ENCODE results near the gene IL9R. TPM values are rescaled to one million over a fixed set of nuclear protein-coding genes. Genes with fewer than 3 reads are reported as not detected.
A peak's percentile ranks its signal among the peaks of the same experiment; 100 is the strongest.
"Not testable (repeated sequence)": the region's sequence is repeated elsewhere in the genome, so short reads cannot be mapped to it uniquely, and the experiment has no call there.

IL9R gene
- total and polyA plus RNA-seq, 9 of the 15 experiments (the other 6 are each of a cell fraction or from before 2014, with no cell fraction given): 0.58 to 2.7 (median 1.6) TPM

DNA sequence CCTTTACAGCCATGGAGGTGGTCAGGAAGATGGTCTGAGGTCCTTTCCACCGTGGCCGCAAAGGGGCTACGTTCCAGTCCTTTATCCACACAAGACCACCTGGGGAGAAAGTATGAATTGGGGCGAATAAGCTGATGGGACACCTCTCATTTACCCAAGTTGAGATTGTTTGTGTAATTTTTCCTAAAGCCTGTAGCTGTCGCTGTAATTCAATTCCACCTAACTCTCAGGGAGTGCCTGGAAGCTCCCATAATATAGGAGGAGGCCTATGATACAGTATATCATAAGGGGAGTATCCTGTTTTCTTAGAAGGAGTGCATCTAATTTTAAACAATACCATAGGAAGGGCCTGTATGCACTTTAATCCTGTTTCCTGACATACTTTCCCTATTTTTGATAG, 25.8 kb upstream of the IL9R start:
- TF ChIP-seq, protein P1, sequence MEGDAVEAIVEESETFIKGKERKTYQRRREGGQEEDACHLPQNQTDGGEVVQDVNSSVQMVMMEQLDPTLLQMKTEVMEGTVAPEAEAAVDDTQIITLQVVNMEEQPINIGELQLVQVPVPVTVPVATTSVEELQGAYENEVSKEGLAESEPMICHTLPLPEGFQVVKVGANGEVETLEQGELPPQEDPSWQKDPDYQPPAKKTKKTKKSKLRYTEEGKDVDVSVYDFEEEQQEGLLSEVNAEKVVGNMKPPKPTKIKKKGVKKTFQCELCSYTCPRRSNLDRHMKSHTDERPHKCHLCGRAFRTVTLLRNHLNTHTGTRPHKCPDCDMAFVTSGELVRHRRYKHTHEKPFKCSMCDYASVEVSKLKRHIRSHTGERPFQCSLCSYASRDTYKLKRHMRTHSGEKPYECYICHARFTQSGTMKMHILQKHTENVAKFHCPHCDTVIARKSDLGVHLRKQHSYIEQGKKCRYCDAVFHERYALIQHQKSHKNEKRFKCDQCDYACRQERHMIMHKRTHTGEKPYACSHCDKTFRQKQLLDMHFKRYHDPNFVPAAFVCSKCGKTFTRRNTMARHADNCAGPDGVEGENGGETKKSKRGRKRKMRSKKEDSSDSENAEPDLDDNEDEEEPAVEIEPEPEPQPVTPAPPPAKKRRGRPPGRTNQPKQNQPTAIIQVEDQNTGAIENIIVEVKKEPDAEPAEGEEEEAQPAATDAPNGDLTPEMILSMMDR (IDR thresholded peaks at IDR 0.05 in 2 of 3, conservative IDR thresholded peaks at IDR 0.05 in 1 of 3; ENCODE audit: insufficient read depth in 2 of 3, low read depth in 1 of 3, low read length in 3 of 3): peak; percentile 8 to 39 (median 28); a peak in 3 of 6 replicates
- TF ChIP-seq RAD21 (CRISPR knock-in tag; conservative IDR thresholded peaks at IDR 0.05 in 1 of 2, IDR thresholded peaks at IDR 0.05 in 1 of 2): 0 out of 4 replicates have a peak, but pooled peaks of 1 of the 2 experiments have one; percentile 5
- H3K27me3 ChIP-seq (ENCODE audit: control insufficient read depth in 2 of 2, insufficient read depth in 2 of 2, low read length in 2 of 2); H3K9ac ChIP-seq (ENCODE audit: insufficient read depth in 1 of 2, low read depth in 2 of 2, low read length in 2 of 2); CTCF ChIA-PET (ENCODE audit: low intra/inter-chr PET ratio); H3K4me1 ChIP-seq (replicated peaks in 1 of 2; ENCODE audit: control insufficient read depth in 2 of 2, insufficient read depth in 2 of 2, low read length in 2 of 2); FAIRE-seq; H3K27ac ChIP-seq (ENCODE audit: extremely low read depth, low read depth, low read length); in situ Hi-C loops (cut with MboI); intact Hi-C loops (cut with micrococcal nuclease); BruUV-seq (replicated peaks); H3K9me1 ChIP-seq (ENCODE audit: control insufficient read depth, insufficient read depth, low read length); H3K79me2 ChIP-seq (ENCODE audit: control insufficient read depth, insufficient read depth, low read length); H3K36me3 ChIP-seq (ENCODE audit: control insufficient read depth, insufficient read depth, low read length); POLR2A ChIA-PET; H3K4me2 ChIP-seq (ENCODE audit: insufficient read depth, low read length); ATAC-seq; H4K20me1 ChIP-seq (replicated peaks; ENCODE audit: control insufficient read depth, insufficient read depth, low read length); H3K9me3 ChIP-seq (replicated peaks; ENCODE audit: control insufficient read depth, insufficient read depth, low read depth, low read length); H3K4me3 ChIP-seq: not testable (repeated sequence)
- 0 out of 2 replicates have a peak overlapping the region, but pooled peaks have one; percentile 31 for H2AFZ ChIP-seq (ENCODE audit: low read depth, low read length)
- WGBS (ENCODE audit: insufficient coverage, low coverage, missing lambda C conversion rate): 4% methylated on average over 5 of the region's 5 CpGs
- DNase-seq (ENCODE audit: extremely low read depth in 1 of 4, low spot score in 3 of 4): peak in 1 of 4 experiments; percentile 32

DNA sequence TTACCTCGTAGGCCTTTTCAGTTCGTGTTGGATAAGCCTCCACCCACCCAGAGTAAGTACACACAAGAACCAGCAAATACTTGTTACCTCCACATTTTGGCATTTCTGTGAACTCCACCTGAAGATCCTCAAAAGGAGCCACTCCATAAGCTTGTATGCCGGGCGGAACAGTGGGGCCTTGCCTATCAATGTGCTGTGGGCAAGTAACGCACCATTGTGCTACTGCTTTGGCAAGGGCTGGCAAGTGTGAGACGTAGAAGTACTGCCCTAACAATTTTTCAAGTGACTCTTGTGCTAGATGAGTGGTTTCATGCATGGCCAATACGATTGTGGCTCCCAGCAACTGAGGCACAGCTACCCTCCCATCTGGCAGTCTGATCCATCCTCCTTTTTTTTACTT, 25.3 kb upstream of the IL9R start:
- H3K27ac ChIP-seq (ENCODE audit: extremely low read depth, low read depth, low read length); CTCF ChIA-PET (ENCODE audit: low intra/inter-chr PET ratio); H3K4me2 ChIP-seq (ENCODE audit: insufficient read depth, low read length); H4K20me1 ChIP-seq (replicated peaks; ENCODE audit: control insufficient read depth, insufficient read depth, low read length); H3K36me3 ChIP-seq (ENCODE audit: control insufficient read depth, insufficient read depth, low read length); BruUV-seq (replicated peaks); H3K27me3 ChIP-seq (ENCODE audit: control insufficient read depth in 2 of 2, insufficient read depth in 2 of 2, low read length in 2 of 2); POLR2A ChIA-PET; in situ Hi-C loops (cut with MboI); ATAC-seq; DNase-seq (ENCODE audit: extremely low read depth in 1 of 4, low spot score in 3 of 4); H3K9me1 ChIP-seq (ENCODE audit: control insufficient read depth, insufficient read depth, low read length); H2AFZ ChIP-seq (ENCODE audit: low read depth, low read length); intact Hi-C loops (cut with micrococcal nuclease); H3K9me3 ChIP-seq (replicated peaks; ENCODE audit: control insufficient read depth, insufficient read depth, low read depth, low read length); H3K4me3 ChIP-seq; H3K4me1 ChIP-seq (replicated peaks in 1 of 2; ENCODE audit: control insufficient read depth in 2 of 2, insufficient read depth in 2 of 2, low read length in 2 of 2); FAIRE-seq; H3K79me2 ChIP-seq (ENCODE audit: control insufficient read depth, insufficient read depth, low read length); H3K9ac ChIP-seq (ENCODE audit: insufficient read depth in 1 of 2, low read depth in 2 of 2, low read length in 2 of 2): not testable (repeated sequence)
- 76% methylated on average over 5 of the region's 7 CpGs for WGBS (ENCODE audit: insufficient coverage, low coverage, missing lambda C conversion rate)
